ENCODE results near the gene C1QTNF3.

The C1QTNF3 gene

GRCh38 chr5:33975852-33976251, 67.2 kb downstream of the C1QTNF3 start:
- Histone ChIP-seq H3K4me3 (ENCODE audit: low read depth, low read length) (no peak overlapping the region), H2AFZ (ENCODE audit: low read length, unreplicated experiment) (no peak overlapping the region), H3K36me3 (ENCODE audit: insufficient read depth, low read length) (no peaks in the 10 kb centered on the region)

GRCh38 chr5:33973271-33973670, 69.7 kb downstream of the C1QTNF3 start:
- no peak overlapping the region for H3K4me3 ChIP-seq (ENCODE audit: low read depth, low read length)
- H3K27ac ChIP-seq (ENCODE audit: low read depth, low read length), result no peak overlapping the region
- no peak overlapping the region for H2AFZ ChIP-seq (ENCODE audit: low read length, unreplicated experiment)
- no peaks in the 10 kb centered on the region for H3K4me1 ChIP-seq (ENCODE audit: control insufficient read depth, insufficient read depth, low read length, unreplicated experiment)
- no peaks in the 10 kb centered on the region for H3K36me3 ChIP-seq (ENCODE audit: insufficient read depth, low read length)
- H3K27me3 ChIP-seq (ENCODE audit: insufficient read depth, low read length), result no peaks in the 10 kb centered on the region
- H3K79me2 ChIP-seq (ENCODE audit: control insufficient read depth, insufficient read depth, low read length, unreplicated experiment), result no peaks in the 10 kb centered on the region

More at GRCh38 chr5:33975852-33976251, 67.2 kb downstream of the C1QTNF3 start:
- H3K27ac ChIP-seq (ENCODE audit: low read depth, low read length), result no peak overlapping the region
- no peaks in the 10 kb centered on the region for H3K79me2 ChIP-seq (ENCODE audit: control insufficient read depth, insufficient read depth, low read length, unreplicated experiment)
- H3K27me3 ChIP-seq (ENCODE audit: insufficient read depth, low read length), result no peaks in the 10 kb centered on the region
- no peaks in the 10 kb centered on the region for H3K4me1 ChIP-seq (ENCODE audit: control insufficient read depth, insufficient read depth, low read length, unreplicated experiment)

- Histone ChIP-seq H2AFZ (ENCODE audit: low read length, unreplicated experiment) (no peak overlapping the region), H3K4me3 (ENCODE audit: low read depth, low read length) (no peak overlapping the region), H3K36me3 (ENCODE audit: insufficient read depth, low read length) (no peaks in the 10 kb centered on the region), H3K79me2 (ENCODE audit: control insufficient read depth, insufficient read depth, low read length, unreplicated experiment) (no peaks in the 10 kb centered on the region), H3K4me1 (ENCODE audit: control insufficient read depth, insufficient read depth, low read length, unreplicated experiment) (no peaks in the 10 kb centered on the region), H3K27ac (ENCODE audit: low read depth, low read length) (no peak overlapping the region), H3K27me3 (ENCODE audit: insufficient read depth, low read length) (no peaks in the 10 kb centered on the region)
Measured at GRCh38 chr5:33969572-33970452, 73.2 kb downstream of the C1QTNF3 start.

- H3K27me3 ChIP-seq (ENCODE audit: insufficient read depth, low read length), result no peaks in the 10 kb centered on the region
- H3K36me3 ChIP-seq (ENCODE audit: insufficient read depth, low read length), result no peaks in the 10 kb centered on the region
- H3K79me2 ChIP-seq (ENCODE audit: control insufficient read depth, insufficient read depth, low read length, unreplicated experiment), result no peaks in the 10 kb centered on the region
- H3K27ac ChIP-seq (ENCODE audit: low read depth, low read length), result no peak overlapping the region
- H3K4me1 ChIP-seq (ENCODE audit: control insufficient read depth, insufficient read depth, low read length, unreplicated experiment), result no peaks in the 10 kb centered on the region
- H2AFZ ChIP-seq (ENCODE audit: low read length, unreplicated experiment), result no peak overlapping the region
- H3K4me3 ChIP-seq (ENCODE audit: low read depth, low read length), result no peak overlapping the region
Measured at GRCh38 chr5:33968211-33969005, 74.6 kb downstream of the C1QTNF3 start.
